HG03175 (cell line): ENCODE measurements around the gene SYT1.

ENCODE experiments used
- ATAC-seq: cut with Tn5 transposase; IDR thresholded peaks from one replicate; pipeline ENCODE4 v1.9.1; 2021; ENCODE audit warnings: mild to moderate bottlenecking, moderate library complexity; ENCODE audit not compliant: unreplicated experiment

SYT1 gene

GRCh38 chr12:78888568-78888967 lies 24.0 kb downstream of the SYT1 start:
- ATAC-seq = peak; percentile 99

- no peak for ATAC-seq
Observed at GRCh38 chr12:78891646-78892353, 27.2 kb downstream of the SYT1 start.

- no peak for ATAC-seq
Observed at GRCh38 chr12:78898416-78898815, 33.8 kb downstream of the SYT1 start.

- ATAC-seq = no peak
Observed at GRCh38 chr12:78914859-78915331, 50.3 kb downstream of the SYT1 start.

GRCh38 chr12:78916845-78917480 lies 52.4 kb downstream of the SYT1 start:
- no peak for ATAC-seq

GRCh38 chr12:78917513-78917912 lies 52.9 kb downstream of the SYT1 start:
- ATAC-seq = no peak

- ATAC-seq = no peak
Observed at GRCh38 chr12:78918268-78918667, 53.7 kb downstream of the SYT1 start.

GRCh38 chr12:78928200-78929074 lies 63.9 kb downstream of the SYT1 start:
- no peak for ATAC-seq

- no peak for ATAC-seq
Observed at GRCh38 chr12:78929075-78929418, 64.5 kb downstream of the SYT1 start.

- ATAC-seq = no peak
Observed at GRCh38 chr12:78931466-78931990, 67.0 kb downstream of the SYT1 start.

GRCh38 chr12:78933014-78933413 lies 68.4 kb downstream of the SYT1 start:
- ATAC-seq = no peak

GRCh38 chr12:78938341-78939084 lies 73.9 kb downstream of the SYT1 start:
- ATAC-seq = no peak

- ATAC-seq = no peak
Observed at GRCh38 chr12:78949532-78949931, 85.0 kb downstream of the SYT1 start.

- no peak for ATAC-seq
Observed at GRCh38 chr12:78951803-78952551, 87.4 kb downstream of the SYT1 start.

GRCh38 chr12:78952552-78952929 lies 88.0 kb downstream of the SYT1 start:
- ATAC-seq = no peak

- no peak for ATAC-seq
Observed at GRCh38 chr12:78958941-78959340, 94.4 kb downstream of the SYT1 start.

- no peak for ATAC-seq
Observed at GRCh38 chr12:78959556-78959955, 95.0 kb downstream of the SYT1 start.

- no peak for ATAC-seq
Observed at GRCh38 chr12:78961171-78961570, 96.6 kb downstream of the SYT1 start.

- no peak for ATAC-seq
Observed at GRCh38 chr12:78963439-78964227, 99.1 kb downstream of the SYT1 start.
